HFFc6 (cell line): ENCODE measurements around the gene MOCS1. TPM values are rescaled to one million over a fixed set of nuclear protein-coding genes. Genes with fewer than 3 reads are reported as not detected.

Source experiments
- DNase-seq: peaks from one replicate; pipeline ENCODE4 v3.0.0-alpha.2; 2018
- H3K27ac Mint-ChIP-seq: 2 replicates; pipeline ENCODE4 v1.8.0; 2020; ENCODE audit warnings: mild to moderate bottlenecking, mixed read lengths
- H3K27me3 Mint-ChIP-seq: 2 replicates; pipeline ENCODE4 v1.8.0; 2021; ENCODE audit warnings: mild to moderate bottlenecking, moderate library complexity, mixed read lengths; ENCODE audit not compliant: insufficient read depth
- H3K36me3 Mint-ChIP-seq: 2 replicates; pipeline ENCODE4 v1.8.0; 2021; ENCODE audit warnings: low read depth, mixed read lengths
- H3K4me1 Mint-ChIP-seq: 2 replicates; pipeline ENCODE4 v1.8.0; 2020; ENCODE audit warnings: low read depth, mixed read lengths
- H3K4me3 Mint-ChIP-seq: 2 replicates; pipeline ENCODE4 v1.8.0; 2020; ENCODE audit warnings: mild to moderate bottlenecking, moderate library complexity, mixed read lengths
- H3K9me3 Mint-ChIP-seq: 2 replicates; pipeline ENCODE4 v1.8.0; 2020; ENCODE audit warnings: mild to moderate bottlenecking, mixed read lengths
- CTCF ChIP-seq: fragments of 200-600 bp; sonication (generic); IDR thresholded peaks from 2 replicates; pipeline ENCODE4 v1.5.0; 2021; ENCODE audit warnings: antibody characterized with exemption, mild to moderate bottlenecking
- total RNA-seq, 6 experiments: library from RNA; stranded (reverse); fragmentation: NEBNext Ultra II Directional; extraction: Animal tissue kit (Norgen Biotek cat#: 25700); gene quantifications; 2 replicates in 1 of 6; 3 replicates in 5 of 6; pipeline ENCODE4 v1.2.3, GENCODE V29; 2021

The MOCS1 gene
- total RNA-seq, 6 experiments from 2014 or later, result 7.9 to 11.1 (median 9.2) TPM

- H3K36me3 Mint-ChIP-seq, result no peaks in the 10 kb centered on the region; the same call in none of the 2 replicates
- H3K4me3 Mint-ChIP-seq, result no peak overlapping the region
- peaks cover 24% of the 10 kb centered on the region for H3K4me1 Mint-ChIP-seq
- no peak for DNase-seq
- no peak overlapping the region for H3K27ac Mint-ChIP-seq
- no peaks in the 10 kb centered on the region for H3K9me3 Mint-ChIP-seq
- TF ChIP-seq CTCF, result no peak
- peaks cover 4% of the 10 kb centered on the region; the same call in 1 of the 2 replicates for H3K27me3 Mint-ChIP-seq
Observed at GRCh38 chr6:39924283-39924682, 10.0 kb downstream of the MOCS1 start.

- no peak for DNase-seq
- Mint-ChIP-seq H3K27me3 (peaks cover 4% of the 10 kb centered on the region; the same call in 1 of the 2 replicates), H3K9me3 (no peaks in the 10 kb centered on the region), H3K36me3 (no peaks in the 10 kb centered on the region; the same call in none of the 2 replicates), H3K27ac (no peak overlapping the region), H3K4me1 (peaks cover 20% of the 10 kb centered on the region), H3K4me3 (no peak overlapping the region)
- no peak for TF ChIP-seq CTCF
Observed at GRCh38 chr6:39923861-39924260, 10.4 kb downstream of the MOCS1 start.

GRCh38 chr6:39923394-39923793 is 10.9 kb downstream of the MOCS1 start:
- DNase-seq, result no peak
- TF ChIP-seq CTCF, result no peak
- H3K4me1 Mint-ChIP-seq, result peaks cover 16% of the 10 kb centered on the region
- H3K36me3 Mint-ChIP-seq, result no peaks in the 10 kb centered on the region; the same call in none of the 2 replicates
- no peak overlapping the region for H3K27ac Mint-ChIP-seq
- H3K9me3 Mint-ChIP-seq, result no peaks in the 10 kb centered on the region
- H3K27me3 Mint-ChIP-seq, result peaks cover 4% of the 10 kb centered on the region; the same call in 1 of the 2 replicates
- no peak overlapping the region for H3K4me3 Mint-ChIP-seq

GRCh38 chr6:39922821-39923220 is 11.4 kb downstream of the MOCS1 start:
- H3K27me3 Mint-ChIP-seq, result peaks cover 4% of the 10 kb centered on the region; the same call in 1 of the 2 replicates
- no peak overlapping the region for H3K27ac Mint-ChIP-seq
- TF ChIP-seq CTCF, result no peak
- peaks cover 4% of the 10 kb centered on the region for H3K36me3 Mint-ChIP-seq
- peaks cover 16% of the 10 kb centered on the region for H3K4me1 Mint-ChIP-seq
- no peaks in the 10 kb centered on the region for H3K9me3 Mint-ChIP-seq
- DNase-seq, result no peak
- H3K4me3 Mint-ChIP-seq, result no peak overlapping the region

GRCh38 chr6:39920157-39920556 is 14.1 kb downstream of the MOCS1 start:
- H3K27me3 Mint-ChIP-seq, result no peaks in the 10 kb centered on the region
- peaks cover 5% of the 10 kb centered on the region; the same call in 1 of the 2 replicates for H3K36me3 Mint-ChIP-seq
- no peaks in the 10 kb centered on the region for H3K4me1 Mint-ChIP-seq
- no peak for TF ChIP-seq CTCF
- DNase-seq, result no peak
- no peak overlapping the region for H3K4me3 Mint-ChIP-seq
- H3K9me3 Mint-ChIP-seq, result no peaks in the 10 kb centered on the region
- H3K27ac Mint-ChIP-seq, result no peak overlapping the region

- Mint-ChIP-seq H3K9me3 (no peaks in the 10 kb centered on the region), H3K27me3 (no peaks in the 10 kb centered on the region), H3K36me3 (peaks cover 9% of the 10 kb centered on the region; the same call in 1 of the 2 replicates), H3K27ac (no peak overlapping the region), H3K4me3 (no peak overlapping the region), H3K4me1 (no peaks in the 10 kb centered on the region)
- no peak for DNase-seq
- TF ChIP-seq CTCF, result no peak
Observed at GRCh38 chr6:39918831-39919230, 15.4 kb downstream of the MOCS1 start.
